HepG2 (cell line): ENCODE measurements around the gene DRAP1.

Experiments
- FOXM1 ChIP-seq: sonication (generic); formaldehyde crosslinking; IDR thresholded peaks from 2 replicates; pipeline ENCODE4 v1.5.0; 2020; ENCODE audit warnings: missing genetic modification reagents
- IKZF1 ChIP-seq: fragments of 450-650 bp; IDR thresholded peaks from 2 replicates; pipeline ENCODE4 v1.7.1; 2016
- POLR2AphosphoS5 ChIP-seq: IDR thresholded peaks from 2 replicates; pipeline ENCODE4 v1.6.1; 2012; ENCODE audit warnings: low read depth, low read length
- REST ChIP-seq, 2 experiments: IDR thresholded peaks; 2 replicates each; pipeline ENCODE4 v1.6.1; 2011 to 2012; ENCODE audit warnings: low read length in 2 of 2, borderline replicate concordance in 1 of 2, low read depth in 1 of 2, mild to moderate bottlenecking in 1 of 2, moderate library complexity in 1 of 2
- TAF1 ChIP-seq: sonication (generic); formaldehyde crosslinking; IDR thresholded peaks from 2 replicates; pipeline ENCODE4 v1.4.0; 2020; ENCODE audit warnings: missing genetic modification reagents
- ZNF772 ChIP-seq: sonication (generic); formaldehyde crosslinking; IDR thresholded peaks from 2 replicates; pipeline ENCODE4 v1.5.0; 2020; ENCODE audit warnings: mild to moderate bottlenecking, missing genetic modification reagents
- TF ChIP-seq, protein P1 (sequence below): sonication (generic); formaldehyde crosslinking; IDR thresholded peaks from 2 replicates; pipeline ENCODE4 v1.5.0; 2020; ENCODE audit warnings: mild to moderate bottlenecking, missing genetic modification reagents, moderate library complexity

DNA sequence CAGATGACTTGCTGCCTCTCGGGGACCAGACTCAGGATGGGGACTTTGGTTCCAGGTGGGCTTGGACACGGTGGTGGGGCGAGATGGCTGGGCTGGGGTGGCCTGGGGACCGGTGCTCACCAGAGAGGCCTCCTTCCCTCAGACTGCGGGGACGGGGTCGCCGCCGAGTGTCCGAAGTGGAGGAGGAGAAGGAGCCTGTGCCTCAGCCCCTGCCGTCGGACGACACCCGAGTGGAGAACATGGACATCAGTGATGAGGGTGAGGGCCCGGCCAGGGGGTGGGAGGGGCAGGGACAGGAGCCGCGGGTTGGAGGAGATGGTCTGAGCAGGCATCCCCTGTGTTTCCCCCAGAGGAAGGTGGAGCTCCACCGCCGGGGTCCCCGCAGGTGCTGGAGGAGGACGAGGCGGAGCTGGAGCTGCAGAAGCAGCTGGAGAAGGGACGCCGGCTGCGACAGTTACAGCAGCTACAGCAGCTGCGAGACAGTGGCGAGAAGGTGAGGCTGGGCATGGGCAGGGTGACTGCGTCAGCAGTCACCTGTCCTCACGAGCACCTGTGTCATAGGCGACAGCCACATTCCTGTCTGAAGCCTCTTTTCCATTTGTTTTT, 48.2 kb downstream of the DRAP1 start:
- TF ChIP-seq FOXM1 (CRISPR knock-in tag), result no peak
- TF ChIP-seq REST (IDR thresholded peaks at IDR 0.05; ENCODE audit: borderline replicate concordance in 1 of 2, low read depth in 1 of 2, low read length in 2 of 2), result no peak
- no peak for TF ChIP-seq IKZF1
- no peak for TF ChIP-seq TAF1 (CRISPR knock-in tag)
- TF ChIP-seq, protein P1, sequence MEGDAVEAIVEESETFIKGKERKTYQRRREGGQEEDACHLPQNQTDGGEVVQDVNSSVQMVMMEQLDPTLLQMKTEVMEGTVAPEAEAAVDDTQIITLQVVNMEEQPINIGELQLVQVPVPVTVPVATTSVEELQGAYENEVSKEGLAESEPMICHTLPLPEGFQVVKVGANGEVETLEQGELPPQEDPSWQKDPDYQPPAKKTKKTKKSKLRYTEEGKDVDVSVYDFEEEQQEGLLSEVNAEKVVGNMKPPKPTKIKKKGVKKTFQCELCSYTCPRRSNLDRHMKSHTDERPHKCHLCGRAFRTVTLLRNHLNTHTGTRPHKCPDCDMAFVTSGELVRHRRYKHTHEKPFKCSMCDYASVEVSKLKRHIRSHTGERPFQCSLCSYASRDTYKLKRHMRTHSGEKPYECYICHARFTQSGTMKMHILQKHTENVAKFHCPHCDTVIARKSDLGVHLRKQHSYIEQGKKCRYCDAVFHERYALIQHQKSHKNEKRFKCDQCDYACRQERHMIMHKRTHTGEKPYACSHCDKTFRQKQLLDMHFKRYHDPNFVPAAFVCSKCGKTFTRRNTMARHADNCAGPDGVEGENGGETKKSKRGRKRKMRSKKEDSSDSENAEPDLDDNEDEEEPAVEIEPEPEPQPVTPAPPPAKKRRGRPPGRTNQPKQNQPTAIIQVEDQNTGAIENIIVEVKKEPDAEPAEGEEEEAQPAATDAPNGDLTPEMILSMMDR (CRISPR knock-in tag), result no peak
- TF ChIP-seq POLR2AphosphoS5, result no peak
- no peak for TF ChIP-seq ZNF772 (CRISPR knock-in tag)
